HG03039 (cell line): ENCODE results near the gene PGR.

Experiments
- ATAC-seq: cut with Tn5 transposase; IDR thresholded peaks from one replicate; pipeline ENCODE4 v1.9.1; 2021; ENCODE audit warnings: mild to moderate bottlenecking, moderate library complexity; ENCODE audit not compliant: unreplicated experiment

PGR gene

GRCh38 chr11:101129203-101129943 lies at the start of gene PGR:
Gene PGR, minus strand, starts transcription at chr11:101129813. Its CDS starts 743 bp downstream, at chr11:101129070.
- ATAC-seq = no peak

GRCh38 chr11:101176381-101176780 lies 46.8 kb upstream of the PGR start:
- no peak for ATAC-seq

GRCh38 chr11:101169944-101170343 lies 40.3 kb upstream of the PGR start:
- no peak for ATAC-seq

- no peak for ATAC-seq
Observed at GRCh38 chr11:101166038-101166437, 36.4 kb upstream of the PGR start.

GRCh38 chr11:101158119-101158518 lies 28.5 kb upstream of the PGR start:
- ATAC-seq = no peak

GRCh38 chr11:101138245-101138930 lies 8.8 kb upstream of the PGR start:
- no peak for ATAC-seq

- no peak for ATAC-seq
Observed at GRCh38 chr11:101133190-101133589, 3.6 kb upstream of the PGR start.

GRCh38 chr11:101128571-101129202 lies 926 bp downstream of the PGR start:
- no peak for ATAC-seq

- ATAC-seq = no peak
Observed at GRCh38 chr11:101127699-101128570, 1.7 kb downstream of the PGR start.

- no peak for ATAC-seq
Observed at GRCh38 chr11:101127197-101127698, 2.4 kb downstream of the PGR start.

- no peak for ATAC-seq
Observed at GRCh38 chr11:101126551-101127196, 2.9 kb downstream of the PGR start.

- no peak for ATAC-seq
Observed at GRCh38 chr11:101115671-101116160, 13.9 kb downstream of the PGR start.

- no peak for ATAC-seq
Observed at GRCh38 chr11:101113540-101113939, 16.1 kb downstream of the PGR start.

GRCh38 chr11:101104716-101105115 lies 24.9 kb downstream of the PGR start:
- no peak for ATAC-seq

- ATAC-seq = no peak
Observed at GRCh38 chr11:101103433-101103832, 26.2 kb downstream of the PGR start.

GRCh38 chr11:101100601-101101000 lies 29.0 kb downstream of the PGR start:
- no peak for ATAC-seq

- no peak for ATAC-seq
Observed at GRCh38 chr11:101096036-101096704, 33.4 kb downstream of the PGR start.

GRCh38 chr11:101091781-101092180 lies 37.8 kb downstream of the PGR start:
- ATAC-seq = no peak

- no peak for ATAC-seq
Observed at GRCh38 chr11:101090679-101091270, 38.8 kb downstream of the PGR start.
